ENCODE results near the gene PRDM7.
A peak's percentile ranks its signal among the peaks of the same experiment; 100 is the strongest.

Gene PRDM7

DNA sequence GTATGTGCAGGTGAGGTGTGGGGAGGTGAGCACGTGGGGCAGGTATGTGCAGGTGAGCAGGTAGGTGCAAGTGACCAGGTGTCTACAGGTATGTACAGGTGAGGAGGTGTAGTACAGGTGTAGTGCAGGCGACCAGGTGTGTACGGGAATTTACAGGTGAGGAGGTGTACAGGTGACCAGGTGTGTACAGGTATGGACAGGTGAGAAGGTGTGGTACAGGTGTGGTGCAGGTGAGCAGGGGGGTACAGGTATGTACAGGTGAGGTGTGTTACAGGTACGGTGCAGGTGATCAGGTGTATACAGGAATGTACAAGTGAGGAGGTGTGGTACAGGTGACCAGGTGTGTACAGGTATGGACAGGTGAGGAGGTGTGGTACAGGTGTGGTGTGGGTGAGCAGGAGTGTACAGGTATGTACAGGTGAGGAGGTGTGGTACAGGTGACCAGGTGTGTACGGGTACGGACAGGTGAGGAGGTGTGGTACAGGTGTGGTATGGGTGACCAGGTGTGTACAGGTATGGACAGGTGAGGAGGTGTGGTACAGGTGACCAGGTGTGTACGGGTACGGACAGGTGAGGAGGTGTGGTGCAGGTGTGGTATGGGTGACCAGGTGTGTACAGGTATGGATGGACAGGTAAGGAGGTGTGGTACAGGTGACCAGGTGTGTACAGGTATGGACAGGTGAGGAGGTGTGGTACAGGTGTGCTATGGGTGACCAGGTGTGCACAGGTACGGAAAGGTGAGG, 45.0 kb downstream of the PRDM7 start:
- peaks cover 7 to 62% (median 35%) of the 10 kb centered on the region in 11 experiments; a peak in 18 of 22 replicates for H4K20me1 ChIP-seq
- no peak overlapping the region for H3K4me3 ChIP-seq
- H3K9me3 ChIP-seq (replicated peaks in 1 of 11) = no peaks in the 10 kb centered on the region
- no peak overlapping the region for H3K4me2 ChIP-seq
- H3K27me3 ChIP-seq = no peaks in the 10 kb centered on the region
- TF ChIP-seq Cebpa-rat (IDR thresholded peaks at IDR 0.05) = no peak
- H3K36me3 ChIP-seq = peaks cover 17 to 44% (median 26%) of the 10 kb centered on the region in 11 experiments
- H3K4me1 ChIP-seq = peaks cover 0 to 14% (median 0%) of the 10 kb centered on the region in 10 experiments; a peak in 8 of 20 replicates
- no peak overlapping the region for H3K27ac ChIP-seq
- H3K9ac ChIP-seq = no peak overlapping the region

DNA sequence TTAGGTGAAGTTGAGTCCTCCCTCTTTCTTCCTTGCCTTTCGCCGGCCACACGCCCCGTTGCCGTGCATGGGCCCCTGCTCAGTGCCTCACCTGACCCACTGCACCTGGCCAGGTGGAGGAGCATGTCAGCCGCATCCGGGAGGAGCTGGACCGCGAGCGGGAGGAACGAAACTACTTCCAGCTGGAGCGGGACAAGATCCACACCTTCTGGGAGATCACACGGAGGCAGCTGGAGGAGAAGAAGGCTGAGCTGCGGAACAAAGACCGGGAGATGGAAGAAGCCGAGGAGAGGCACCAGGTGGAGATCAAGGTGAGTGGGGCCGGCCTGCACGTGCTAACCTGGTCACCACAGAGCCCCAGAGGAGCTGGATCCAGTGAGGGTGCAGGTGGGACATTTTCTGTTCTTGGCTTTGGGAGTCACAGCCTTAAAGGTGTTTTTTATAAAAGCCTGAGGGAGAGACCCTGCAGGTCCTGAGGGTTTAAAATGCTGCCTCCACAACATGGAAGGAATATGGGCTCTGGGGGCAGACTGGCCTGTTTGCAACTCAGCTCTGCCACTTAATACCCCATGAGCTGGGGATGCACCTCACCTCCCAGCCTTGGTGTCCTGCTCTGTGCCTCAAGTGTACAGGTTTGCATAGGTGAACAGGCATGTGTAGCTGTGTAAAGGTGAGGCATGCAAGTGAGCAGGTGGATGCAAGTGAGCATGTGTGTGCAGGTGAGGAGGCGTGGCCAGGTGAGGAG, 45.8 kb downstream of the PRDM7 start:
- Histone ChIP-seq H4K20me1 (peaks cover 7 to 65% (median 35%) of the 10 kb centered on the region in 11 experiments; a peak in 18 of 22 replicates), H3K9me3 (replicated peaks in 1 of 11) (no peaks in the 10 kb centered on the region), H3K4me1 (peaks cover 5 to 21% (median 6%) of the 10 kb centered on the region in 10 experiments), H3K4me2 (no peak overlapping the region), H3K4me3 (no peak overlapping the region), H3K27me3 (no peaks in the 10 kb centered on the region), H3K27ac (no peak overlapping the region), H3K36me3 (peaks cover 9 to 37% (median 18%) of the 10 kb centered on the region in 11 experiments), H3K9ac (no peak overlapping the region)
- TF ChIP-seq Cebpa-rat (IDR thresholded peaks at IDR 0.05) = no peak

DNA sequence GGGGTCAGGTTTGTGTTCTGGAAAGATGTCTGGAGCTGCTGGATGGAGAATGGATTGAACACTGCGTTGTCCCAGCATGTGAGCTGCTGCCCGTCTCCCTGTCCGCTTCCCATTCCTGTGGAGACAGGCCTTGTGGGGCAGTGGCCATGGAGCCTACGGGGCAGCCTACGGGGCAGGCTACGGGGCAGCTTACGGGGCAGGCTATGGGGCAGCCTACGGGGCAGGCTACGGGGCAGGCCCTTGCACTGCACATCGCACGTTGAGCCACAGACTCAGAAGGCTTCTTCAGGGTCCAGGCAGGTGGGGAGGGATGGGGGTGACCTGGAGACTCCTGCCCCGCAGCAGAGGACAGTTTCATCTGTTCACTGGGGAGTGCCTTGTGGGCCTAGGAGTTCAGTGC, 48.1 kb downstream of the PRDM7 start:
- Histone ChIP-seq H3K4me1 (peaks cover 13 to 30% (median 21%) of the 10 kb centered on the region in 10 experiments), H3K27me3 (no peaks in the 10 kb centered on the region), H3K9me3 (replicated peaks in 1 of 11) (no peaks in the 10 kb centered on the region), H3K9ac (no peak overlapping the region), H4K20me1 (peaks cover 7 to 59% (median 35%) of the 10 kb centered on the region in 11 experiments; a peak in 18 of 22 replicates), H3K27ac (no peak overlapping the region), H3K36me3 (peaks cover 0 to 22% (median 6%) of the 10 kb centered on the region in 11 experiments; a peak in 9 of 22 replicates), H3K4me3 (no peak overlapping the region), H3K4me2 (no peak overlapping the region)
- no peak for TF ChIP-seq Cebpa-rat (IDR thresholded peaks at IDR 0.05)

DNA sequence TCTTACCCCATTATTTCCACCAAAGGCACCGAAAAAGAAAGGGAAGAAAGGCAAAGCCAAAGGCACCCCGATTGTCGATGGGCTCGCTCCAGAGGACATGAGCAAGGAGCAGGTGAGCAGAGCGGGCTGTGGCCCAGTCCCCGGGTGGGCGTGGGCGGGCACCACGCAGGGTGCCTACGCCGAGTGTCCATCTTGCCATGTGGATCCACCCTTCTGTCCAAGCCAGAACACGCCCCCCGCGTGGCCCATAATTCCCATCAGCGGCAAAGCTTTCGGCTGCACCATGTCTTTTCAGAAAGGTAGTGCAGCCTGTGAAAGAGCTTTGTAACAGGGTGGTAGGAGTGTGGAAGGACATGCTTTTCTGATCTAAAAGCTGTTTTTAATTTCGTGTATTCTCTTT, 49.5 kb downstream of the PRDM7 start:
- Histone ChIP-seq H3K4me2 (no peak overlapping the region), H3K9ac (no peak overlapping the region), H3K4me1 (peaks cover 24 to 41% (median 32%) of the 10 kb centered on the region in 10 experiments), H3K9me3 (replicated peaks in 1 of 11) (no peaks in the 10 kb centered on the region), H4K20me1 (peaks cover 2 to 46% (median 27%) of the 10 kb centered on the region in 11 experiments; a peak in 18 of 22 replicates), H3K36me3 (peaks cover 0 to 22% (median 6%) of the 10 kb centered on the region in 11 experiments; a peak in 8 of 22 replicates), H3K27me3 (no peaks in the 10 kb centered on the region), H3K4me3 (no peak overlapping the region), H3K27ac (no peak overlapping the region)
- TF ChIP-seq Cebpa-rat (IDR thresholded peaks at IDR 0.05) = no peak

DNA sequence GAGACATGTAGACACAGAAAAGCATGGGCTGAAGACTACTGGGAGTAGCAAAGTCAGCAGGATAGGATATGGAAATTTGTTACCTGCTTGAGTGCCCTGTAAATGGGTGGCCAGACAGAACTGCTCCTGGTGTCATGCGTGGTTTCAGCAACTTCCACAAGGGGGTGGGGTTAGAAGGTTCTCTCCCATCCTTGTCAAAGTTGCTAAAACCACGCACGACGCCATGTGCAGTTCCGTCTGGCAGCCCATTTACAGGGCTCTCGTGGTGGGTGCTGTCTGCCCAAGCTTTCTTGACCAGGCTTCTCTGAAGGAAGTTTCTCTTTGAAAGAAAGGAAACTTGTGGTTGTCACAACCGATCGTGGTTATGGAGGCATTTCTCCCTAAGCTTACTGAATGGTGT, 51.0 kb downstream of the PRDM7 start:
- TF ChIP-seq Cebpa-rat (IDR thresholded peaks at IDR 0.05) = no peak
- peaks cover 0 to 31% (median 12%) of the 10 kb centered on the region in 11 experiments; a peak in 13 of 22 replicates for H4K20me1 ChIP-seq
- peak overlapping the region in 1 of 10 experiments; percentile 28; a peak in 1 of 20 replicates for H3K4me3 ChIP-seq
- H3K27ac ChIP-seq = 0 out of 22 replicates have a peak overlapping the region, but pooled peaks of 1 of the 11 experiments have one; percentile 2
- peaks cover 36 to 54% (median 45%) of the 10 kb centered on the region in 10 experiments for H3K4me1 ChIP-seq
- H3K9me3 ChIP-seq (replicated peaks in 1 of 11) = no peaks in the 10 kb centered on the region
- peak overlapping the region; percentile 47 to 75 (median 63) for H3K4me2 ChIP-seq
- peaks cover 0 to 15% (median 0%) of the 10 kb centered on the region in 11 experiments; a peak in 3 of 22 replicates for H3K36me3 ChIP-seq
- H3K27me3 ChIP-seq = no peaks in the 10 kb centered on the region
- H3K9ac ChIP-seq = no peak overlapping the region

DNA sequence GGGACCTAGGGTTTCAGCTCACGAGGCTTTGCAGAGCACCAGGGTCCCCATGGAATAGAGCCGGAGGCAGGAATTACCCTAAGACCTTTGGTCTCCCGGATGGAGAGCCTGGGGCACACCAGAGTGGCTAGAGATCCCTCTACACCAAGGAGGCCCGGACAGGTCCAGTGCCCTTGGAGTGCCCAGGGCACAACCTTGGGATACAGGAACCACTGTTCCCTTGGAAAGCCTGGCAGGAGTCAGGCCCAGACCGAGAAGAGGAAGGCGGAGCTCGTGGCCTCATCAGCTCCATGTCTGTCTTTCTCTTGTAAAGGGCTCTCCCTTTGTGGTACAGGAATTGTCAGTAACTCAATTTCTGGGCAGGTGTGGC, 54.1 kb downstream of the PRDM7 start:
- Histone ChIP-seq H3K9ac (peak overlapping the region; percentile 71 to 88 (median 84)), H3K4me3 (peak overlapping the region; percentile 64 to 78 (median 72)), H4K20me1 (peaks cover 0 to 13% (median 5%) of the 10 kb centered on the region in 11 experiments; a peak in 10 of 22 replicates), H3K27ac (peak overlapping the region; percentile 50 to 84 (median 73); a peak in 21 of 22 replicates), H3K27me3 (peaks cover 12 to 30% (median 19%) of the 10 kb centered on the region in 11 experiments), H3K4me1 (peaks cover 49 to 78% (median 67%) of the 10 kb centered on the region in 10 experiments), H3K36me3 (no peaks in the 10 kb centered on the region; a peak in 1 of 22 replicates), H3K4me2 (peak overlapping the region; percentile 87 to 99 (median 98)), H3K9me3 (replicated peaks in 1 of 11) (no peaks in the 10 kb centered on the region)
- no peak for TF ChIP-seq Cebpa-rat (IDR thresholded peaks at IDR 0.05)

DNA sequence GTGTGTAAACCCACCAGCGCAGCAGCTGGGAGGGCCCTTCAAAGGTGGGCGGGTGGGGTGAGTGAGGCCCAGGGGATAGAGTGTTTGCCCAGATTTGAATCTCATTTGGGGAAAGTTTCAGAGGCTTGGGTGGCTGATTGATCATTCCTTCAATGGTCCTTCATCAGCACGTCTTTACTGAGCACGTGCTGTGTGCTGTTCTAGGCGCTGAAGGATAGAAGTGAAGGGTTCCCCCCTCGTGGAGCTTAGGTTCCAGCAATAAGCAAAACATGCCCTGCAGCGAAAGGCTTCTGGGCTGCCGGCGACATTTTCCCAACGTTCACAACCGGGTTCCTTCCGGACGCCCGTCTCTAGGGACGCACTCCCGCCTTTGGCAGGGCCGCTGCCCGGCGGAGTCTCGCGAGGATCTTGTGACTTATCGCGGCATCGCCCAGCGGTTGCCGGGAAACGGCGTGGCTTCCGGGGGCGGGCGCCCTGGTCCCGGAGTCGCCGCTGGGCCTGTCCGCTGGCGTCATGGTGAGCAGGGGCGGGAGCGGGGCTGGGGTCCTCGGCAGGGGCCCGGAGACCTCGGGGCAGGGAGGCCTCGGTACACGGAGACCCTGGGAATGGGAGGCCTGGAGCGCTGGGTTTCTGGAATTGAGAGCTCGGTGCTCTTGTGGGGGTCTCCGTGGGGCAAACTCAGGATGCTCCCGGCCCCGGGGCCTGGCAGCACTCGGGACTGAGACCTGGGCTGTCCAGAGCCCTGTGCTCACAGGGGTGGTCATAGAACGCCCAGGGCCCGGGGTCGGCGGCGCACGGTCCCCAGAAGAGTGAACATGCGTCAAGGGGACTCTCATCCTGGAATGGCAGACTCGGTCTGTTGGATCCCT, 54.7 kb downstream of the PRDM7 start:
- Histone ChIP-seq H3K27ac (peak overlapping the region; percentile 50 to 84 (median 73); a peak in 21 of 22 replicates), H3K9me3 (replicated peaks in 1 of 11) (no peaks in the 10 kb centered on the region), H3K27me3 (peaks cover 18 to 36% (median 26%) of the 10 kb centered on the region in 11 experiments), H3K36me3 (no peaks in the 10 kb centered on the region; a peak in 1 of 22 replicates), H4K20me1 (peaks cover 0 to 15% (median 9%) of the 10 kb centered on the region in 11 experiments; a peak in 10 of 22 replicates), H3K9ac (peak overlapping the region; percentile 71 to 88 (median 84)), H3K4me3 (peak overlapping the region; percentile 64 to 78 (median 72)), H3K4me1 (peaks cover 49 to 78% (median 68%) of the 10 kb centered on the region in 10 experiments), H3K4me2 (peak overlapping the region; percentile 87 to 99 (median 98))
- TF ChIP-seq Cebpa-rat (IDR thresholded peaks at IDR 0.05) = no peak

DNA sequence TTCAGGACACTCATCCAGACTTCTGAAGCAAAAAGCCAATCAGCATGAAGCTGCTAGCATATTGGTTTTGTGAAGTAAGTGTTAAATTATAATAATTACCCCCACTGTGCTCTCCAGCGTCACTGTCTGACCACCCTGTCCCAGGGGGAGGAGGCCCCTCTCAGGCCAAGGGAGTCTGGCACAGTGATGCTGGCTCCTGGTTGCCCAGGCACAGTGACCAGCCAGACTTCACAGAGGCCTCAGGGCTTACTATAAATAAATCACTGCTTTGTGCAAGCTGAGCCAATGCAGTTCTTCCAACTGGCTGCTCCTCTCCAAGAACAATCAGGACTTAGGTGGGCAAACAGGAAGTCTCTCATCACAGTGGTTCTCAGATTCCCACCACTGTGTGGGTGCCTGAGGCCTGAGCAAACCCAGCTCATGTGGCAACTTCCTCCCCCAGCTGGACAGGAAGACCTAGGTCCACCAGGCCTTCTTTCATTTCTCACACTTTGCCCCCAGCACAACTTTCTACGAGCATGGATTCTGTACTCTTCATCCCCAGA, 56.2 kb downstream of the PRDM7 start:
- no peak for TF ChIP-seq Cebpa-rat (IDR thresholded peaks at IDR 0.05)
- peak overlapping the region in 5 of 11 experiments; percentile 2 to 84 (median 75); a peak in 6 of 22 replicates for H3K27ac ChIP-seq
- no peak overlapping the region; a peak in 1 of 20 replicates for H3K4me3 ChIP-seq

More for the DNA sequence above, 56.2 kb downstream of the PRDM7 start:
- peaks cover 19 to 51% (median 39%) of the 10 kb centered on the region in 11 experiments for H3K27me3 ChIP-seq
- H3K9ac ChIP-seq = peak overlapping the region in 5 of 11 experiments; percentile 8 to 84 (median 28); a peak in 5 of 22 replicates
- peaks cover 39 to 68% (median 55%) of the 10 kb centered on the region in 10 experiments for H3K4me1 ChIP-seq
- H3K9me3 ChIP-seq (replicated peaks in 1 of 11) = no peaks in the 10 kb centered on the region
- H3K36me3 ChIP-seq = no peaks in the 10 kb centered on the region
- H3K4me2 ChIP-seq = peak overlapping the region; percentile 87 to 99 (median 98)
- peaks cover 0 to 22% (median 9%) of the 10 kb centered on the region in 11 experiments; a peak in 10 of 22 replicates for H4K20me1 ChIP-seq

Data from BLaER1 treated with 17β-estradiol and CSF1 and Interleukin-3, amounts not matched to agents 10 nM and 100 nM (cell line).